Right renal cortex interstitium (tissue), 3 donors: ENCODE results near the gene HYI. TPM values are rescaled to one million over a fixed set of nuclear protein-coding genes. Genes with fewer than 3 reads are reported as not detected.

ENCODE experiments used
- DNase-seq, 3 donors: peaks; one replicate each; pipeline ENCODE4 v3.0.0-alpha.2; 2013; ENCODE audit warnings: low read depth in 3 of 3, low spot score in 2 of 3
- polyA plus RNA-seq, 3 donors: library from polyadenylated mRNA; unstranded; fragments of 120-200 nt; gene quantifications; one replicate each; pipeline ENCODE4 v1.2.1, GENCODE V29; 2013; ENCODE audit not compliant: insufficient read length in 3 of 3

Gene HYI
- polyA plus RNA-seq, 3 donors: 32.8 to 35.4 (median 33.4) TPM

- DNase-seq: no peak
Observed at GRCh38 chr1:43445606-43446387, 7.9 kb downstream of the HYI start.

DNA sequence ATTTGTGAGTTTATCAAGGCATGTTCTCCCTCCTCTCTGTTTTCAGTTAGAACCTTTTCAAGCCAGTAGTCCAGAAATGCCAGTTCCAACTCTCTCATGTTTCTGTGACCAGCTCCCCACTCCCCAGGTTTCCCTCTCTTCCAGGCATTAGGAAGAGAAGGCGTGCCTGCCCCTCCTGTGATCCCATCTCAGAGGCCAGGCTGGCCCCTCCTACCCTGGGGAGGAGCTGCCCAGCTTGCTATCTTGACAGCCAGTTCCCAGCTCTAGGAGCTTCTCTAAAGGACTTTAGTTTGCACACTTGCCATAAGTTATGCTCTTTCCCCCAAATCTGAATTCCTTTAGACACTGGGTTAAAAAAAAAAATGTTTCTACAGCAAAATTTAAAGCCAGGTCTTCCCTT, 8.9 kb downstream of the HYI start:
- DNase-seq: no peak

GRCh38 chr1:43444151-43444828, 9.4 kb downstream of the HYI start:
- no peak for DNase-seq

DNA sequence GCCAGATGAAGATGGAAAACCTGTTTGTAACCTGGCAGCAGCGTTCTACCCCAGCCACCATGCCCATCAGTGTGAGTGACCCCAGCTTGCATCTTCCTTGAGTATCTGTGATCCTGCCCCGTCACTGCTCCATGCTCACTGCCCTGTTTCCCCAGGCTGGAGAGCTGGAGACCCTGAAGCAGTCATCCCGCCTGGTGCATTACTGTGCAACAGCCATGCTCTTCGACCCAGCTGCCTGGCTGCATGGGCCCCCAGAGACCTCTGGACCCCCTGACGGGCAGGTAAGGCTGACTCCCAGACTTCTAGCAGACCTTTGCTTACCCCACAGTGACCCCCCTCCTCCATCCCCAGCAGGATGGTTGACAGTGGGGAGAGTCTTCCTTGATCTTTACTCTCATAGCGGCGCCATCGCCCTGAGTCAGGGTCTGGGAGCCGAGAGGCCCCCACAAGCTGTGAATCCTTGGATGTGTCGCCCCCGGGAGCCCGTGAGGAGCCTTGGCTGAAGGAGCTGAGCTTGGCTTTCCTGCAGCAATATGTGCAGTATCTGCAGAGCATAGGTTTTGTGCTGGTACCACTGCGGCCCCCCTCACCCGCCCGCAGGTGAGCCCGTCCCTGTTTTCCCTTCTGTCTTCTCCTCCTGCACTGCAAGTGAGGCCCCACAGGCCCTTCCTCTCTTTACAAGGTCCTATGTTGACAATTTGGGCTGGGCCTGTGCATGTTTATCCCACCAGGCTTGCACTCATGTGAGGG, 10.4 kb downstream of the HYI start:
- no peak for DNase-seq

DNA sequence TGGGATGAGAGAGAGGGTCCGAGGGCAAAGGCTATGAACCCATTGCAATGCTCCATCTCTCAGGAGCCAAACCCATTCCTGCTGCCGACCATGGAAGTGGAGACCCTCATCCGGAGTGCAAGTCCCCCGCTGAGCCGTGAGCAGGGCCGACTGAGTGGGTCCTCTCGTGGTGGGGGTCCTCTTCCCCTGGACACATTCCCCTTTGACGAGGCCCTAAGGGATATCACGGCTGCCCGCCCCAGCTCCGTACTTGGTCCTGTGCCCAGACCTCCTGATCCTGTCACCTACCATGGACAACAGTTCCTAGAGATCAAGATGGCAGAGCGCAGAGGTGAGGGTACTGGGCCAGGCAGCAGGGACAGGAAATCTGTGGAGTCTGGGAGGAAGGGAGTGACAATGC, 11.0 kb downstream of the HYI start:
- no peak for DNase-seq

GRCh38 chr1:43441894-43442637, 11.7 kb downstream of the HYI start:
- DNase-seq: no peak

- DNase-seq: no peak
Observed at GRCh38 chr1:43441166-43441893, 12.4 kb downstream of the HYI start.

GRCh38 chr1:43440358-43440757, 13.4 kb downstream of the HYI start:
- DNase-seq: no peak

GRCh38 chr1:43439781-43440180, 13.9 kb downstream of the HYI start:
- DNase-seq: no peak

GRCh38 chr1:43438953-43439581, 14.7 kb downstream of the HYI start:
- no peak for DNase-seq

GRCh38 chr1:43438576-43438952, 15.2 kb downstream of the HYI start:
- DNase-seq: no peak

DNA sequence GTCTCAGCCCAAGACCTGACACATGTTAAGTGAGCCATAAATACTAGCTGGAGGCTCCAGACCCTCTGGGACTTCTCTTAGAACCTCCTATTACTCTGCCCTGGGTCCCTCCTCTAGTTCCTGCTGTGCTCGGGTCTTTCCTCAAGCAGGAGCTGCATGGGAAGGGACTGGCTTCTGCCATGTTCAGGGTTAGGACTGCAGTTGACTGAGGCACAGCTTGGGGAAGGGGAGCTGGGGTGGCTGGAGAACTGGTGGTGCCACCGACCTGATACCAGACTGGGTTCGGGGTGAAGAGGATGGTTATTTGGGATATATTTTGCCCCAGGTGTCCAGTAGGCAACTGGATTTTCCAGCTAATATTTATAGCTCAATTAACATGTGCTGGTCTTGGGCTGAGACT, 15.7 kb downstream of the HYI start:
- no peak for DNase-seq

GRCh38 chr1:43437031-43437973, 16.4 kb downstream of the HYI start:
- DNase-seq: no peak

DNA sequence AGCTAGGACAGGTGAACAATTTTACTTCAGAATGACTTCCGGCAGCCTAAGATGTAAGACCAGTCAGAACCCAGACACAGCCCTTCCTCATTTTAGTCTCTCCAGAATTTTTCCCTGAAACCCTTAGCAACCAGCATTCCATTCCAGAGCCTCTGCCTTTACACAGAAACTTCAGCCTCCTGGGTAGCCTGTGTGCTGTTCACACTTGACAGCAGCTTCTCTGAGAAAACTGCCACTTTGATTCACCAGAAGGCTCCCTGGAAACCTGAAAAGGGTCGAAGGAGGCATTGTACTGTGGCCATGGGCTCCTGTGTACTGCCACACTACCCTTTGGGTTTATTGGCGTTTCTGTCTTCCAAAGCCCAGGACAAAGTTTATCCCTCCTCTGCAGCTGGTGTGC, 17.4 kb downstream of the HYI start:
- no peak for DNase-seq

GRCh38 chr1:43435146-43436145, 18.3 kb downstream of the HYI start:
- DNase-seq: no peak

GRCh38 chr1:43434256-43434655, 19.5 kb downstream of the HYI start:
- no peak for DNase-seq

- DNase-seq: no peak
Observed at GRCh38 chr1:43432907-43433306, 20.8 kb downstream of the HYI start.
